Suprapubic skin (tissue), 4 donors: ENCODE results near the gene PSPN.

Experiments
- CTCF ChIP-seq, 2 donors: fragments of 200-600 bp in 1 of 2; fragments of 450-650 bp in 1 of 2; sonication (generic) in 1 of 2; IDR thresholded peaks; one replicate each; pipeline ENCODE4 v1.5.1; 2016 to 2019; ENCODE audit warnings: antibody characterized with exemption in 2 of 2, mild to moderate bottlenecking in 1 of 2, moderate library complexity in 1 of 2
- EP300 ChIP-seq: sonication (generic); formaldehyde crosslinking; IDR thresholded peaks from one replicate; pipeline ENCODE4 v1.6.1; 2017; ENCODE audit warnings: antibody characterized with exemption
- POLR2A ChIP-seq, 2 donors: fragments of 450-650 bp; IDR thresholded peaks; one replicate each; pipeline ENCODE4 v1.6.1; 2017; ENCODE audit warnings: antibody characterized with exemption in 2 of 2, mild to moderate bottlenecking in 2 of 2, moderate library complexity in 2 of 2
- POLR2AphosphoS5 ChIP-seq, 3 donors: sonication (generic); formaldehyde crosslinking; IDR thresholded peaks; one replicate each; pipeline ENCODE4 v1.6.1; 2017; ENCODE audit warnings: antibody characterized with exemption in 3 of 3

- no peak for TF ChIP-seq CTCF (IDR thresholded peaks at IDR 0.05)
- TF ChIP-seq POLR2AphosphoS5 (IDR thresholded peaks at IDR 0.05): no peak
- TF ChIP-seq POLR2A (IDR thresholded peaks at IDR 0.05): no peak
- TF ChIP-seq EP300: no peak
Measured at GRCh38 chr19:6374711-6375410, 872 bp downstream of the PSPN start.
